Measurements from ENCODE around the gene NACC2.

Gene NACC2

GRCh38 chr9:135988493-135988892, 106.6 kb downstream of the NACC2 start:
- H3F3A ChIP-seq (ENCODE audit: low read depth): 0 out of 2 replicates have a peak, but pooled peaks cover 2% of the 10 kb centered on the region
- H3K9me2 ChIP-seq (replicated peaks; ENCODE audit: low read depth, low read length): no peaks in the 10 kb centered on the region
- no peak overlapping the region for H2AFZ ChIP-seq (ENCODE audit: low read length)
- no peaks in the 10 kb centered on the region for H3K79me2 ChIP-seq (ENCODE audit: insufficient read depth, low read length)
- H3K9ac ChIP-seq (ENCODE audit: low read depth, low read length, poor library complexity, severe bottlenecking): no peak overlapping the region
- H3K4me1 ChIP-seq (ENCODE audit: insufficient read depth, low read length, poor library complexity, severe bottlenecking): peaks cover 45% of the 10 kb centered on the region
- no peak overlapping the region for H3K4me2 ChIP-seq (ENCODE audit: low read depth, low read length, poor library complexity, severe bottlenecking)
- H3K27me3 ChIP-seq (ENCODE audit: insufficient read depth, low read length, poor library complexity, severe bottlenecking): no peaks in the 10 kb centered on the region
- no peaks in the 10 kb centered on the region for H3K9me3 ChIP-seq (ENCODE audit: insufficient read depth, low read depth, low read length)
- no peak for TF ChIP-seq CTCF (conservative IDR thresholded peaks at IDR 0.05; ENCODE audit: low read length)
- TF ChIP-seq EZH2phosphoT487 (IDR thresholded peaks at IDR 0.05; ENCODE audit: borderline replicate concordance): no peak
- H3K4me3 ChIP-seq (ENCODE audit: low read length, poor library complexity, severe bottlenecking): no peak overlapping the region
- H4K20me1 ChIP-seq (ENCODE audit: insufficient read depth, low read length, poor library complexity, severe bottlenecking): no peaks in the 10 kb centered on the region
- no peaks in the 10 kb centered on the region for H3K36me3 ChIP-seq (ENCODE audit: insufficient read depth, low read length)

GRCh38 chr9:135987838-135988404, 107.2 kb downstream of the NACC2 start:
- H3K4me2 ChIP-seq (ENCODE audit: low read depth, low read length, poor library complexity, severe bottlenecking): no peak overlapping the region
- no peaks in the 10 kb centered on the region for H3K9me2 ChIP-seq (replicated peaks; ENCODE audit: low read depth, low read length)

GRCh38 chr9:135986605-135987004, 108.5 kb downstream of the NACC2 start:
- Histone ChIP-seq H3K79me2 (ENCODE audit: insufficient read depth, low read length) (no peaks in the 10 kb centered on the region), H3K27me3 (ENCODE audit: insufficient read depth, low read length, poor library complexity, severe bottlenecking) (no peaks in the 10 kb centered on the region), H3F3A (ENCODE audit: low read depth) (no peaks in the 10 kb centered on the region), H2AFZ (ENCODE audit: low read length) (no peak overlapping the region), H3K9me2 (replicated peaks; ENCODE audit: low read depth, low read length) (no peaks in the 10 kb centered on the region), H3K9me3 (ENCODE audit: insufficient read depth, low read depth, low read length) (no peaks in the 10 kb centered on the region), H3K4me3 (ENCODE audit: low read length, poor library complexity, severe bottlenecking) (no peak overlapping the region), H3K4me1 (ENCODE audit: insufficient read depth, low read length, poor library complexity, severe bottlenecking) (peaks cover 29% of the 10 kb centered on the region), H4K20me1 (ENCODE audit: insufficient read depth, low read length, poor library complexity, severe bottlenecking) (no peaks in the 10 kb centered on the region), H3K9ac (ENCODE audit: low read depth, low read length, poor library complexity, severe bottlenecking) (no peak overlapping the region), H3K36me3 (ENCODE audit: insufficient read depth, low read length) (no peaks in the 10 kb centered on the region), H3K4me2 (ENCODE audit: low read depth, low read length, poor library complexity, severe bottlenecking) (no peak overlapping the region)
- TF ChIP-seq EZH2phosphoT487 (IDR thresholded peaks at IDR 0.05; ENCODE audit: borderline replicate concordance) (no peak), CTCF (conservative IDR thresholded peaks at IDR 0.05; ENCODE audit: low read length) (no peak)

More at GRCh38 chr9:135987838-135988404, 107.2 kb downstream of the NACC2 start:
- no peaks in the 10 kb centered on the region for H4K20me1 ChIP-seq (ENCODE audit: insufficient read depth, low read length, poor library complexity, severe bottlenecking)
- H3K9me3 ChIP-seq (ENCODE audit: insufficient read depth, low read depth, low read length): no peaks in the 10 kb centered on the region
- H3K9ac ChIP-seq (ENCODE audit: low read depth, low read length, poor library complexity, severe bottlenecking): no peak overlapping the region
- H3K36me3 ChIP-seq (ENCODE audit: insufficient read depth, low read length): no peaks in the 10 kb centered on the region
- H3F3A ChIP-seq (ENCODE audit: low read depth): 0 out of 2 replicates have a peak, but pooled peaks cover 2% of the 10 kb centered on the region
- no peaks in the 10 kb centered on the region for H3K79me2 ChIP-seq (ENCODE audit: insufficient read depth, low read length)
- no peak overlapping the region for H2AFZ ChIP-seq (ENCODE audit: low read length)
- no peaks in the 10 kb centered on the region for H3K27me3 ChIP-seq (ENCODE audit: insufficient read depth, low read length, poor library complexity, severe bottlenecking)
- no peak overlapping the region for H3K4me3 ChIP-seq (ENCODE audit: low read length, poor library complexity, severe bottlenecking)
- H3K4me1 ChIP-seq (ENCODE audit: insufficient read depth, low read length, poor library complexity, severe bottlenecking): peaks cover 42% of the 10 kb centered on the region
- TF ChIP-seq EZH2phosphoT487 (IDR thresholded peaks at IDR 0.05; ENCODE audit: borderline replicate concordance) (no peak), CTCF (conservative IDR thresholded peaks at IDR 0.05; ENCODE audit: low read length) (no peak)
